Kidney epithelial cell (primary cell): Measurements from ENCODE around the gene ANKS1A. TPM values are rescaled to one million over a fixed set of nuclear protein-coding genes. Genes with fewer than 3 reads are reported as not detected.

Source experiments
- DNase-seq: peaks from one replicate; pipeline ENCODE4 v3.0.0-alpha.2; 2010; ENCODE audit warnings: low read depth
- H3K27me3 ChIP-seq: 2 replicates; pipeline ENCODE4 v1.6.0; 2011; ENCODE audit warnings: low read length; ENCODE audit not compliant: control insufficient read depth, insufficient read depth
- H3K36me3 ChIP-seq: 2 replicates; pipeline ENCODE4 v1.5.1; 2011; ENCODE audit warnings: low read length; ENCODE audit not compliant: control insufficient read depth, insufficient read depth
- H3K4me3 ChIP-seq: 2 replicates; pipeline ENCODE4 v1.5.1; 2011; ENCODE audit warnings: low read depth, mild to moderate bottlenecking, control low read depth, low read length
- CTCF ChIP-seq: IDR thresholded peaks from 2 replicates; pipeline ENCODE4 v1.5.1; 2011; ENCODE audit warnings: mild to moderate bottlenecking, moderate library complexity, low read length, control low read depth, inconsistent platforms; ENCODE audit not compliant: insufficient read depth, poor library complexity, severe bottlenecking
- total RNA-seq: library from RNA; depleted of rRNA; stranded (reverse); fragments of >200 nt; gene quantifications from 2 replicates; pipeline ENCODE4 v1.2.3, GENCODE V29; 2015

ANKS1A gene
- total RNA-seq, 1 donor from 2014 or later = 20.2 TPM

GRCh38 chr6:35080821-35081425 is 191.9 kb downstream of the ANKS1A start:
- TF ChIP-seq CTCF = no peak
- no peak for DNase-seq
- H3K27me3 ChIP-seq = no peaks in the 10 kb centered on the region
- peaks cover 2% of the 10 kb centered on the region for H3K36me3 ChIP-seq
- no peak overlapping the region for H3K4me3 ChIP-seq

GRCh38 chr6:35081426-35081851 is 192.4 kb downstream of the ANKS1A start:
- Histone ChIP-seq H3K4me3 (no peak overlapping the region), H3K27me3 (no peaks in the 10 kb centered on the region), H3K36me3 (peaks cover 2% of the 10 kb centered on the region)
- no peak for DNase-seq
- TF ChIP-seq CTCF = no peak

GRCh38 chr6:35082046-35082732 is 193.1 kb downstream of the ANKS1A start:
- TF ChIP-seq CTCF = no peak
- no peak for DNase-seq
- H3K27me3 ChIP-seq = no peaks in the 10 kb centered on the region
- H3K36me3 ChIP-seq = peaks cover 3% of the 10 kb centered on the region
- H3K4me3 ChIP-seq = no peak overlapping the region

- Histone ChIP-seq H3K4me3 (no peak overlapping the region), H3K36me3 (peaks cover 3% of the 10 kb centered on the region), H3K27me3 (no peaks in the 10 kb centered on the region)
- TF ChIP-seq CTCF = no peak
- DNase-seq = no peak
Measured at GRCh38 chr6:35082733-35083403, 193.8 kb downstream of the ANKS1A start.

GRCh38 chr6:35083507-35083906 is 194.5 kb downstream of the ANKS1A start:
- H3K27me3 ChIP-seq = no peaks in the 10 kb centered on the region
- H3K36me3 ChIP-seq = peaks cover 3% of the 10 kb centered on the region
- no peak for TF ChIP-seq CTCF
- H3K4me3 ChIP-seq = no peak overlapping the region
- no peak for DNase-seq
